Mucosa of rectum (tissue), 2 donors: ENCODE results near the gene TMEM190.
A peak's percentile ranks its signal among the peaks of the same experiment; 100 is the strongest.

ENCODE experiments used
- H3K27ac ChIP-seq, 2 donors: one replicate each; pipeline ENCODE4 v1.7.0; 2013; ENCODE audit warnings: inconsistent platforms in 2 of 2, low read depth in 2 of 2, low read length in 2 of 2
- H3K27me3 ChIP-seq, 2 donors: one replicate each; pipeline ENCODE4 v1.7.0; 2013; ENCODE audit warnings: low read length in 2 of 2; ENCODE audit not compliant: control insufficient read depth in 2 of 2, insufficient read depth in 2 of 2
- H3K36me3 ChIP-seq, 2 donors: one replicate each; pipeline ENCODE4 v1.7.0; 2013; ENCODE audit warnings: low read length in 2 of 2; ENCODE audit not compliant: control insufficient read depth in 2 of 2, insufficient read depth in 2 of 2
- H3K4me1 ChIP-seq, 2 donors: one replicate each; pipeline ENCODE4 v1.7.0; 2013; ENCODE audit warnings: low read length in 2 of 2, mild to moderate bottlenecking in 1 of 2; ENCODE audit not compliant: control insufficient read depth in 2 of 2, insufficient read depth in 2 of 2
- H3K4me3 ChIP-seq, 2 donors: one replicate each; pipeline ENCODE4 v1.7.0; 2013; ENCODE audit warnings: low read length in 2 of 2
- H3K9ac ChIP-seq, 2 donors: one replicate each; pipeline ENCODE4 v1.7.0; 2013; ENCODE audit warnings: low read length in 2 of 2, low read depth in 1 of 2, mild to moderate bottlenecking in 1 of 2
- H3K9me3 ChIP-seq, 2 donors: one replicate each; pipeline ENCODE4 v1.7.0; 2013; ENCODE audit warnings: low read length in 2 of 2; ENCODE audit not compliant: control insufficient read depth in 2 of 2
- donor health status: healthy.
- donor health status: Normal muscosa, but diverticular disease.

Gene TMEM190

GRCh38 chr19:55352040-55352439 is 24.6 kb upstream of the TMEM190 start:
- Histone ChIP-seq H3K27me3 (peaks cover 15 to 17% of the 10 kb centered on the region in 2 donors), H3K27ac (no peak overlapping the region), H3K4me1 (peaks cover 22 to 27% of the 10 kb centered on the region in 2 donors), H3K9ac (no peak overlapping the region), H3K4me3 (no peak overlapping the region), H3K36me3 (no peaks in the 10 kb centered on the region), H3K9me3 (no peaks in the 10 kb centered on the region)

- no peak overlapping the region for H3K27ac ChIP-seq
- H3K4me3 ChIP-seq: peak overlapping the region in 1 of 2 donors; percentile 71
- H3K9me3 ChIP-seq: no peaks in the 10 kb centered on the region
- no peaks in the 10 kb centered on the region for H3K36me3 ChIP-seq
- H3K4me1 ChIP-seq: peaks cover 22 to 27% of the 10 kb centered on the region in 2 donors
- peaks cover 15 to 17% of the 10 kb centered on the region in 2 donors for H3K27me3 ChIP-seq
- no peak overlapping the region for H3K9ac ChIP-seq
Observed at GRCh38 chr19:55352549-55353145, 24.0 kb upstream of the TMEM190 start.

- Histone ChIP-seq H3K9me3 (no peaks in the 10 kb centered on the region), H3K4me3 (peak overlapping the region; percentile 70 to 71), H3K4me1 (peaks cover 22 to 27% of the 10 kb centered on the region in 2 donors), H3K9ac (peak overlapping the region; percentile 41 to 85), H3K27ac (peak overlapping the region; percentile 23 to 55), H3K27me3 (peaks cover 15 to 17% of the 10 kb centered on the region in 2 donors), H3K36me3 (no peaks in the 10 kb centered on the region)
Observed at GRCh38 chr19:55353356-55353802, 23.2 kb upstream of the TMEM190 start.

GRCh38 chr19:55353803-55354697 is 22.6 kb upstream of the TMEM190 start:
- peak overlapping the region; percentile 70 to 71 for H3K4me3 ChIP-seq
- H3K9me3 ChIP-seq: no peaks in the 10 kb centered on the region
- H3K9ac ChIP-seq: peak overlapping the region; percentile 41 to 85
- peaks cover 15 to 17% of the 10 kb centered on the region in 2 donors for H3K27me3 ChIP-seq
- H3K4me1 ChIP-seq: peaks cover 22 to 27% of the 10 kb centered on the region in 2 donors
- H3K36me3 ChIP-seq: no peaks in the 10 kb centered on the region
- peak overlapping the region; percentile 23 to 55 for H3K27ac ChIP-seq

- peak within 1 kb of the TSS; percentile 70 to 71 for H3K4me3 ChIP-seq
- H3K9ac ChIP-seq: peak within 1 kb of the TSS; percentile 41 to 85
- no peaks in the 10 kb centered on the region for H3K9me3 ChIP-seq
- H3K27ac ChIP-seq: peak within 1 kb of the TSS; percentile 23 to 55
- peaks cover 22 to 27% of the 10 kb centered on the region in 2 donors for H3K4me1 ChIP-seq
- H3K36me3 ChIP-seq: no peaks in the 10 kb centered on the region
- H3K27me3 ChIP-seq: peaks cover 15 to 17% of the 10 kb centered on the region in 2 donors
Observed at GRCh38 chr19:55354698-55355212, 21.9 kb upstream of the TMEM190 start, which contains the start of gene COX6B2. TSS of gene COX6B2 (minus strand) at chr19:55354719. CDS start at chr19:55354521, 198 bp downstream.

- no peaks in the 10 kb centered on the region for H3K9me3 ChIP-seq
- H3K9ac ChIP-seq: no peak overlapping the region
- no peaks in the 10 kb centered on the region for H3K36me3 ChIP-seq
- no peak overlapping the region for H3K27ac ChIP-seq
- peaks cover 21 to 26% of the 10 kb centered on the region in 2 donors for H3K4me1 ChIP-seq
- peaks cover 15 to 17% of the 10 kb centered on the region in 2 donors for H3K27me3 ChIP-seq
- no peak overlapping the region for H3K4me3 ChIP-seq
Observed at GRCh38 chr19:55355213-55355821, 21.3 kb upstream of the TMEM190 start.

- peaks cover 2 to 5% of the 10 kb centered on the region in 2 donors for H3K4me1 ChIP-seq
- H3K27ac ChIP-seq: no peak overlapping the region
- peaks cover 0 to 3% of the 10 kb centered on the region in 2 donors for H3K27me3 ChIP-seq
- H3K9me3 ChIP-seq: no peaks in the 10 kb centered on the region
- no peaks in the 10 kb centered on the region for H3K36me3 ChIP-seq
- no peak overlapping the region for H3K9ac ChIP-seq
- H3K4me3 ChIP-seq: no peak overlapping the region
Observed at GRCh38 chr19:55358493-55358892, 18.1 kb upstream of the TMEM190 start.

GRCh38 chr19:55358943-55359908 is 17.4 kb upstream of the TMEM190 start:
- Histone ChIP-seq H3K4me1 (peaks cover 0 to 3% of the 10 kb centered on the region in 2 donors), H3K27ac (no peak overlapping the region), H3K9me3 (no peaks in the 10 kb centered on the region), H3K9ac (no peak overlapping the region), H3K36me3 (no peaks in the 10 kb centered on the region), H3K4me3 (no peak overlapping the region), H3K27me3 (peaks cover 0 to 3% of the 10 kb centered on the region in 2 donors)

GRCh38 chr19:55360902-55361301 is 15.7 kb upstream of the TMEM190 start:
- Histone ChIP-seq H3K36me3 (no peaks in the 10 kb centered on the region), H3K9ac (no peak overlapping the region), H3K9me3 (no peaks in the 10 kb centered on the region), H3K4me3 (no peak overlapping the region), H3K27ac (no peak overlapping the region), H3K27me3 (no peaks in the 10 kb centered on the region), H3K4me1 (no peaks in the 10 kb centered on the region)
